Activated T-helper 9 cell treated with anti-CD3 and anti-CD28 coated beads, Interleukin-2, amount 50 U/mL, for 16 hours (primary cell): ENCODE measurements around the gene PEDS1.
"Not testable (repeated sequence)": the region's sequence is repeated elsewhere in the genome, so short reads cannot be mapped to it uniquely, and the experiment has no call there.

Experiments
- DNase-seq: peaks from one replicate; pipeline ENCODE4 v3.0.0-alpha.2; 2020; ENCODE audit warnings: low read depth

Gene PEDS1

DNA sequence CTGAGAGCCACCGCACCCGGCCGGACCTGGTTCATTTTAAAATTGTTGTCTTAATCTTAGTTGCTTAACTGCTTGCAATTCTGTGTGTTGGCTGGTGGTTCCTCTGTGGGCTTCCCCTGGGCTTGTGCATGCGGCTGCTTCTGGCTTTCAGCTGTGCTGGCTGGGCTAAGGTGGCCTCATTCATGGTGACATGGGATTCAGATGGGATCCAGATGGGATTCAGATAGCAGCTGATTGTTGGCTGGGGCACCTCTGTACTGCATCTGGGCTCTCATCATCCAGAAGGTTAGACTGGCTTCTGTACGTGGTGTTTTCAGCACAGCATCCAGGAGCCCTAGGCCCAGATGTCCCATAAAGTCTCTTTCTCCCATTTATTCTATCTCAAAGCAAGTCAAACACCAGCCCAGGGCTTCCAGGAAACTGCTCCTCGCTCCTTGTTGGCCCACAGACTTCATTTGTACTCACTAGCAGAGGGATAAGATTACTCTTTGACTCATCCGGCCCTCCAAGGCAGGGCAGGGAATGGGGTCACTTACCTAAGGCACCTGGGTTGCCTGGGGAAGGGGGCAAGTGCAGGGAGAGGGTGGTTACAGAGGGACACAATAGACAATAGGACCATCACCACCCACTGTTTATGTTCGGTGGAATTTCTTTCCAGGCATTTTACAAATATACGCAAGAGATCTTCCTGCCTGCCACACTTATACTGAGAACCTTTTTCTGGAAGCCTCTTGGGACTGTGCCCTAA is 10.2 kb upstream of the PEDS1 start:
- DNase-seq: no peak

DNA sequence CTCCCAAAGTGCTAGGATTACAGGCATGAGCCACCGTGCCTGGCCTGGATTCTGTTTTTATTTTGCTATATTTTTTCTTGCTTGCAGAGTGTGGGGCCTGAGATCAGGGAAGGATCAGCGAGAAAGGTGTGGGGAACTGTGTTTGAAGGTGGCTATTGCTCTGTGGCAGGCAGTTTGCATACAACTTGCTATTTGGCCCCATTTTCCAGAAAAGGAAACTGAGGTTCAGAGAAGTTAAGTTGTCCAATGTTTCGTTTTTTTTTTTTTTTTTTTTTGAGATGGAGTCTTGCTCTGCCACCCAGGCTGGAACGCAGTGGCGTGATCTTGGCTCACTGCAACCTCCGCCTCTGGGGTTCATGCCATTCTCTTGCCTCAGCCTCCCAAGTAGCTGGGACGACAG is 8.0 kb upstream of the PEDS1 start:
- DNase-seq: not testable (repeated sequence)

DNA sequence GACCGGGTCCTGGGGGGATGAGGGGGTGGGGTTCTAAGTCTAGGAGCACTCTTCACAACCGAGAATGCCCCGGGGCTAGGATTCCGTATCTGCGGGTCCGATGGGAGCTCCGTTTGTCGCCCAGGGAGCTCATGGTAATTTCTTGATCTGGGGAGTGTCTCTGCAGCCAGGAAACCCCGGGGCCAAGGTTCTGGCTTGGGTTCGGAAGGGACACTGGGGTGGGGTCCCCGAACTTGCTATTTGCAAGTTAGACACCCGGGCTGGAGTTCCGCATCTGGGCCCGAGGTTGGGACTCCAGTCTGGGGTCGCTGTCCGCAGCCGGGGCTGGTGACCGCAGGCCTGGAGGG is 397 bp downstream of the PEDS1 start:
- DNase-seq: no peak

- DNase-seq: no peak
Measured at GRCh38 chr20:50152394-50153152, 950 bp downstream of the PEDS1 start.

DNA sequence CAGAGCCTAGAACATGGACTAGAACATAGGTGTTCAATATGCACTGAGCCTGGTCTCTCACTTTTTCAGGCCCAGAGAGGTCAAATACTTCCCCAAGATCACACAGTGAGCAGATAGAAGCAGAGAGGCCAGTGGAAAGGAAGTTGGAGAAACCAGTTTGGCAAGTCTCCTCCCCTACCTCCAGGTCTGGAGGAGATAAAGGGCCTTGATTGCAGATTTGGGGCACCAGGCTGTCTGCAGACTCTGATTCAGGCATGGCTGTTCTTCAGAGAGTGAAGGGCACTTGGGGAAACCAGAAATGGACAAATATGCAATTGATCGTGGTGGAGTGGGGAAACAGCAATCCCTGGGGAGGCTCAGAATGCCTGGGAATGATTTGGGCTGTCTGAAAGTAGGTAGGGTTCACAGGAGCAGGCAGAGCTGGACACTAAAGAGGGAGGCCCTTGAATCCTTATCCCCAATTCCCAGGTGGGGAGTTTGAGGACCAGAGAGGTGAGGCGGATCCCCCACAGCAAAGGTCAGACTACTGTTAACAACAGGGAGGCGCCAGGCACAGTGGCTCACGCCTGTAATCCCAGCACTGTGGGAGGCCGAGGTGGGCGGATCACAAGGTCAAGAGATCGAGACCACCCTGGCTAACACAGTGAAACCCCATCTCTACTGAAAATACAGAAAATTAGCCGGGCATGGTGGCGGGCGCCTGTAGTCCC is 2.3 kb downstream of the PEDS1 start:
- DNase-seq: no peak

GRCh38 chr20:50149481-50150254 is 3.9 kb downstream of the PEDS1 start:
- DNase-seq: no peak

- DNase-seq: peak; percentile 68
Measured at GRCh38 chr20:50146732-50147662, 6.5 kb downstream of the PEDS1 start.

- no peak for DNase-seq
Measured at GRCh38 chr20:50146214-50146613, 7.3 kb downstream of the PEDS1 start.

GRCh38 chr20:50145566-50145965 is 8.0 kb downstream of the PEDS1 start:
- DNase-seq: no peak

DNA sequence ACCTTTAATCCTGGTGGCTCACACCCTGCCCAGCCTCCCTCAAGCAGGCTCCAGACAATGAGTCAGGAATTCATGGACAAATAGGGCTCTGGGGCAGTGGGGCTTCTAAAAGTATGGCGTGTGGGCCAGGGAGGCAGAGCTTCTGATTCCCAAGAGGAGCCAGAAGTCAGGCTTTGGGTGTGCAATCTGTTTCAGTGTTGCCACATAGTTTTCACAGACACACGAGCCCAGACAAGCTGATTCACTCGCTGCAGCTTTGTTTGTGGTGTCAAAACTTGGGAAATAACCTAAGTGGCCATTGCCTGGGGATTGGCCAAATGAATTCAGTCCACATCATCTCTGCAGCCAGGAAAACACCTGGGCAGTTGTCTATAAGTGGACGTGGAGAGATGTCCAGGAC is 9.2 kb downstream of the PEDS1 start:
- DNase-seq: no peak

DNA sequence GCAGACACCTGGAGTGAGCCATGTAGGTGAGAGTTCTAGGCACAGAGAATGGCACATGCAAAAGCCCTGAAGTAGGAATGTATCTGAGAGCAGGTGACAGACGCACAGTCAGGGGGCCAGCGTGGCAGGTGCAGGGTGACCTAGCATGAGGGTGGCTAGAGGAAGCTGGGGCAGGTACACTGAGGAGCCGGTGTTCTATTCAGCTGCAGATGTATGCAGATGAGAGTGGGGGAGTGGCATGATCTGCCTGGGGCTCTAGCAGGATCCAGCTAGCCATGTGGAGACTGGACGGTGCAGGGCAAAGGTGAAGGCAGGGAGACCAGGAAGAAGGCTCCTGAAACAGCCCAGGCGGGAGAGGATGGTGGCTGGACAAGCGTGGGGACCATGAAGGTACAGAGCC is 10.7 kb downstream of the PEDS1 start:
- no peak for DNase-seq

- DNase-seq: no peak
Measured at GRCh38 chr20:50141811-50142561, 11.5 kb downstream of the PEDS1 start.

GRCh38 chr20:50141018-50141675 is 12.4 kb downstream of the PEDS1 start:
- no peak for DNase-seq

- no peak for DNase-seq
Measured at GRCh38 chr20:50140339-50140859, 13.1 kb downstream of the PEDS1 start.

GRCh38 chr20:50138479-50139393 is 14.8 kb downstream of the PEDS1 start:
- DNase-seq: no peak

DNA sequence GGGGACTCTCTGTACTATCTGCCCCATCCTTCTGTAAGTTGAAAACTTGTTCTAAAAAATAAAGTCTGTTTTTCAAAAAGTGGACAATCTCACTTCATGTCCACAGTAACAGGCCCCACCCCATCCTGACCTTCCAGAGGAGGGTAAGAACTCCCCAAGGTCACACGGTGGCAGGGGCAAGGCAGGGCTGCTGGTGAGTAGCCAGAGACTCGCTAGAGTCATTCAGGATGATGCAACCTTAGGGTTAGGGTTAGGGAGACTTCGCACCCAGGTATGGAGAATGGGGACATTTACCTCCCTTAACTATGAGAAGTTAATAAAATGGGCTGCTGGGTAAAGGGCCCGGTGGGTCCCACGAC is 15.4 kb downstream of the PEDS1 start:
- DNase-seq: no peak

GRCh38 chr20:50137702-50138101 is 15.8 kb downstream of the PEDS1 start:
- not testable (repeated sequence) for DNase-seq

- no peak for DNase-seq
Measured at GRCh38 chr20:50136822-50137599, 16.5 kb downstream of the PEDS1 start.
